A549 treated with AZD2906 at 1 μM for 4 hours (cell line): ENCODE measurements around the gene WBP2. TPM values are rescaled to one million over a fixed set of nuclear protein-coding genes. Genes with fewer than 3 reads are reported as not detected.

Experiments
- total RNA-seq: library from RNA; stranded (reverse); fragments of 200-300 nt; extraction: Qiagen RNA extraction; gene quantifications from 5 replicates; pipeline ENCODE4 v1.2.3, GENCODE V29; 2022

Gene WBP2
- 83.2 to 92.6 TPM (median 88.1 TPM) in 5 replicates for total RNA-seq

DNA sequence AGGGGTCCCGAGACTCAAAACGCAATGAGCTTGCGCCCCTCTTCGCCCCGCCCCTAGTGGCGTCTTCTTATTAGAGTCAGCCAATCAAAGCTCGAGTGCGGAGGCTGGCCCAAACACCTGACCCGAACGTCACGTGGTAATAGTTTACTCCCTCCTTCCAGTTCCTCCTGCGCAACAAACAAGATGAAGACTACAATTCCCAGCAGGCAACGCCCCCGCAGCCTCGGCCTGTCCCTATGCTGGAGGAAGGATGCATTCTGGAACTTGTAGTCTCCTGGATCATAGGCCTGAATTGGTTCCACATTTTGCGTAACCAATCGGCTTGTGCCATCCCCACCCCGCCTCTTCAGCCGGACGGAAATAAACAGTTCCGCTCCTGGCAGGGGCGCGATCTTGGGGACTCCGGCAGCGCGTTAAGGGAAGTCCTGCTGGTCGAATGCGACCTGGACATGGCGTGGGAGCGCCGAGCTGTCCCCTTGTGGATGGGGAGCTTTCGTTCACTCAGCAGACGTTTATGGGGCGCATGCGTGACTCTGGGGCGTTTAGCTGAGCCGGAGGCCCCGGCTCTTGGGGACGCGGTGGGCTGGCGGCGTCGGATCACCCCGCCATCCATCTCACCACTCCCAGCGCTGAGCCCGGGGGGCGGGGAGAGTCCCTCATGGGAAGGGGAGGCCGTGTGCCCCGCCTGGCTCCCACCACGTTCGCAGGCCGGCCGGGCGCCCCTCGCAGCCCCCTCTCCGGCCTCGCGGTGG lies at the start of gene WBP2:
WBP2 (minus strand) TSS at position 26 of the 752 bp plus-strand sequence. CDS start 38 bp downstream, outside the sequence.

DNA sequence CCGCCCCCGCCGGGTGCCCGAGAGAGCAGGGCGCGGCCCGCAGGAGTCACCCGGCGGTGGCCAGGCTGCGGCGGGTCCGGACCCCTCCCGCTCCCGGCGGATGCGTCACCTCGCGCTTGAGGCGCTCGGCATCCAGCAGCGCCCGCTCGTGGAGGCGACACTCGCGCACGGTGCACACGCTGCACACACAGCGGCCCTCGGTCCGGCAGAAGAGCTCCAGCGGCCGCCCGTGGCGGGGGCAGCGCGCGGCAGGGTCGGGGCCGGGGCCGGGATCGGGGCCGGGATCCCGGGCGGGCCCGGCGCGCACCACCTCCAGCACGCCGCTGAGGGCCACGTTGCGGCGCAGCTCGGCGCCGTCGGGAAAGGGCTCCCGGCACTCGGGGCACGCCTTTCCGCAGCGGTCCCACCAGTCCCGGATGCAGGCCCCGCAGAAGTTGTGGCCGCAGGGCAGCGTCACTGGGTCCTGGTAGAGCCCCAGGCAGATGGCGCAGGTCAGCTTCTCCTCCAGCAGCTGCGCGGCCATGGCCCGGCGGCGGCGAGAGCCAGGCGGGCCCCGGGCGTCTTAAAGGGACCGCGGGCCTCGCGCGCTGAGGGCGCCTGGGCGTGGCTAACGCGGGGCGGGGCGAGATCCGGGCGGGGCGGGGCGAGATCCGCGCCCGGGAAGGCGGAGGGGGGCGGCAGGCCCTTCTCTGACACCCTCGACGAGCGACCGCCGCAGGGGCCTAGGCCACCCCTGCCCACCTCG lies 41.5 kb upstream of the WBP2 start, which contains the start of gene TRIM65:
TRIM65 (minus strand) TSS at position 537 of the 745 bp plus-strand sequence; CDS start at position 523, 14 bp downstream.

DNA sequence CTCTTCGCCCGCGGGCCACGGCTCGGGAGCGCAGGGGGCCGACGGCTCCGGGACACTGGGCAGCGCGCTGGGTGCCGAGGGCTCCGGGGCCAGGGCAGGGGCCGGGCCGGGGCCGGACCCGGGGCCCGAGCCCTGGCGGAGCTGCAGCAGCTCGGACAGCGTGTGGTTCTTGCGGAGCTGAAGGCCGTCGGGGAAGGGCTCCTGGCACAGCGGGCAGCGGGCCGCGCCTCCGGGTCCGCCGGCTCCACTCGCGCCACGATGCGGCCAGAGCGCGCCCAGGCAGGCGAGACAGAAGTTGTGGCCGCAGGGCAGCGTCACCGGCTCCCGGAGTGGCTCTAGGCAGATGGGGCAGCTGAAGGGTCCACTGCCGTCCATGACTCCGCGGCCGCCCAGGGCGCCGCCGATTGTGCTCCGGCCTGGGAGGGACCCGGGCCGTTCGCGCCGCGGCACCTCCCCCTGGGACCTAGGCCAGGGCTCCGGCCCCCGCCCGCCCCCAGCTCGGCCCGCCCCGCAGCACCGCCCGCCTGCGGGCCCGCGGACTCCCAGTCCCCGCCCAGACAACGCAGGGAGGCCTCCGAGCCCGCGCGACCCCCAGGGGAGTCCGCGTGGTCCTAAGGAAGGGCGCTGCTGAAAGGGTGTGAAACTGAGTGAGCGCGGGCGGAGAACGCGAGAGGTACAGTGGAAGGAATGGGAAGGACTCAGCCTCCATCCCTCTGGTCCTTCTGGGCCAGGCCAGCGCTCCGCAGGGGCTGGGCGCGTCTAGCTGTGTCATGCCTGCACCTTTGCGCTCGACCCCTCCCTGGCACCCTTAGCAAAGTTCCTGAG lies 23.3 kb upstream of the WBP2 start, which contains the start of gene TRIM47:
TRIM47 (minus strand) TSS at position 408 of the 825 bp plus-strand sequence; CDS start at position 375, 33 bp downstream.

DNA sequence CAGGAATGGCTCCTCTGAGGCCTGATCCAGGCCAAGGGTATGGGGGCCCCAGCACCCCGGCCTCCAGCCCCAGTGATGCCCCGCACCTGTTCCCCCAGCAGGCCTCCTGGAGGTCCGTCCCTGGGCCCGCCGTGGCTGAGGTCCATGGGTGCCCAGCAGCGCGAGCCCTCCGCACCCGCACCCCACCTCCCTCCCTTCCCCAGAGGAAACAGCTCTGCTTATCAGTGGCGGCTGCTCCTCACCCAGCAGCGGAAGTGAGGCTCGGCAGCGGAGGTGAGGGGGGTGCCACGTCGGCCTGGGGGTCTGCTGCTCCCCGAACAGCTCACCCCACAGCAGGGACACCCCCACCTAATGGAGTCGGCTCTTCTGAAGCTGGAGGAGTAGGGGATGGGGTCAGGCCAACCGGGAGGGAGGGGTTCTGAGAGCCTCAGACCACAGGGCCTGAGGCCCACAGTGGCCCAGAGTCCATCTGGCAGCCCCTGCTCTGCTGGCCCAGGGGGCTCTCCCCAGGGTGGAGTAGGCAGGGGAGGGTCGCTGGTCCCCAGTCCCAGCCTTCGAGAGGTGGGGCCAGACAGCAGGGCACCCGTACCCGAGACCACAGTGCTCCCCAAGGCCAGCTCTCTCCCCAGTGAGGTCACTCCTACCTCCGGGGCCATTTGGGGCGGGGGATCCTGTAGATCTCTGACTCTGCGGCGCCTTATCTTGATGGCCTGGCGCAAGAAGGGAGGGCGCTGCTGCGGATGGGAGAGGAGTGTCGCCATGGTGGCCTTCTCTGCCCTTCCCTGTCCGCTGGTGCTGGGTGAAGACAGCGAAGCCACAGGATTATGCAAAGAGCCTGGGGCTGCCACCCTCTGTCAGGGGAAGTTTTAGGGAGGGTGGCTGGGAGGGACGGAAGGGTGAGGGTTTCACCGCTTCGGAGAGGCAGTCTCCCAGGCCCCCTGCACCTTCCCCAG lies 11.3 kb downstream of the WBP2 start, which contains the start of gene UNC13D:
UNC13D (minus strand) TSS at position 828 of the 953 bp plus-strand sequence; CDS start at position 761, 67 bp downstream.

Other genes starting within 250 kb of the WBP2 start
- 0.76 to 1.1 TPM (median 1.0 TPM) in 5 replicates for gene SMIM5, start 221.9 kb downstream of the WBP2 start, total RNA-seq
- gene RECQL5, start 188.2 kb downstream of the WBP2 start, total RNA-seq: 21.4 to 31.4 TPM (median 25.5 TPM) in 5 replicates
- gene SAP30BP, start 188.0 kb downstream of the WBP2 start, total RNA-seq: 124 to 150 TPM (median 132 TPM) in 5 replicates
- 97.0 to 133 TPM (median 117 TPM) in 5 replicates for gene ITGB4, start 133.9 kb downstream of the WBP2 start, total RNA-seq
- 55.4 to 89.1 TPM (median 82.7 TPM) in 5 replicates for gene GALK1, start 90.1 kb downstream of the WBP2 start, total RNA-seq
- gene UNK, start 70.5 kb downstream of the WBP2 start, total RNA-seq: 25.1 to 31.3 TPM (median 28.1 TPM) in 5 replicates
- 4.8 to 7.3 TPM (median 5.8 TPM) in 5 replicates for gene UNC13D, start 10.9 kb downstream of the WBP2 start, total RNA-seq
- 144 to 202 TPM (median 193 TPM) in 5 replicates for gene TRIM47, start 23.2 kb upstream of the WBP2 start, total RNA-seq
- gene TRIM65, start 41.6 kb upstream of the WBP2 start, total RNA-seq: 30.1 to 40.1 TPM (median 38.9 TPM) in 5 replicates
- gene MRPL38, start 49.5 kb upstream of the WBP2 start, total RNA-seq: 98.3 to 124 TPM (median 117 TPM) in 5 replicates
- 5.5 to 8.4 TPM (median 7.1 TPM) in 5 replicates for gene FBF1, start 85.7 kb upstream of the WBP2 start, total RNA-seq
- 15.8 to 18.4 TPM (median 16.6 TPM) in 5 replicates for gene ACOX1, start 123.8 kb upstream of the WBP2 start, total RNA-seq
- 20.6 to 27.7 TPM (median 24.5 TPM) in 5 replicates for gene TEN1, start 123.9 kb upstream of the WBP2 start, total RNA-seq
- 3.2 to 5.5 TPM (median 4.7 TPM) in 5 replicates for gene CDK3, start 145.5 kb upstream of the WBP2 start, total RNA-seq
- 11.9 to 18.5 TPM (median 17.2 TPM) in 5 replicates for gene EVPL, start 172.0 kb upstream of the WBP2 start, total RNA-seq
- gene SRP68, start 217.2 kb upstream of the WBP2 start, total RNA-seq: 78.7 to 82.2 TPM (median 79.1 TPM) in 5 replicates
- gene GALR2, start 219.4 kb upstream of the WBP2 start, total RNA-seq: 1.1 to 2.1 TPM (median 1.7 TPM) in 5 replicates
- gene ZACN, start 223.8 kb upstream of the WBP2 start, total RNA-seq: 0.17 to 0.38 TPM (median 0.30 TPM) in 5 replicates
- gene EXOC7, start 248.5 kb upstream of the WBP2 start, total RNA-seq: 54.6 to 68.4 TPM (median 58.5 TPM) in 5 replicates